ENCODE results near the gene ZSCAN22. TPM values are rescaled to one million over a fixed set of nuclear protein-coding genes. Genes with fewer than 3 reads are reported as not detected.

The ZSCAN22 gene
- total and polyA plus RNA-seq, 2 of the 13 experiments (the other 11 are each of a cell fraction or from before 2014, with no cell fraction given): 2.5 to 3.5 TPM

DNA sequence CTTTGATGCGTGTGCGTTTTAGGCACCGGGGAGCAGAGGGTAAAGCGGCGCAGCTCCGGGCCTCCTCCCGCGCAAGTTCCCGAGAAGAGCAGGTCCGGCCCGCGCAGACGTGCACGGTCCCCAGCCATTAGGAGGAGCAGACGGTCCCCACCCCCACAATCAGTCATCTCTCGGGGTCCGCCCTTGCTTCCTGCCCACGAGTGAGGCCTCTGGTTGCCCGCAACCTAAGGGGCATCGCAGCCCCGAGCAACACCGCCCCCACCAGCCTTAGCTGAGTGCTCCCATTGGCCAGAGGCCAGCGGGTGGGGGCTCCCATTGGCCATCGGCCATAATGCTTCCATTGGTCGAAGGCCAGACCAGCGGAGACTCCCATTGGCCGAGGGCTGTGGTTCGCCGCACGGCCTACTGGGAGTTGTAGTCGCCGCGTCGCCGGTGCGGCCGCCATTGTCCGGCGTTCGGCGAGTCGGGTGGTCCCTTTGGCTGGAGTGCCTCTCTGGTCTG is 48.2 kb upstream of the ZSCAN22 start, which contains the start of gene ZNF8 (continued):
- TF ChIP-seq, protein P1, sequence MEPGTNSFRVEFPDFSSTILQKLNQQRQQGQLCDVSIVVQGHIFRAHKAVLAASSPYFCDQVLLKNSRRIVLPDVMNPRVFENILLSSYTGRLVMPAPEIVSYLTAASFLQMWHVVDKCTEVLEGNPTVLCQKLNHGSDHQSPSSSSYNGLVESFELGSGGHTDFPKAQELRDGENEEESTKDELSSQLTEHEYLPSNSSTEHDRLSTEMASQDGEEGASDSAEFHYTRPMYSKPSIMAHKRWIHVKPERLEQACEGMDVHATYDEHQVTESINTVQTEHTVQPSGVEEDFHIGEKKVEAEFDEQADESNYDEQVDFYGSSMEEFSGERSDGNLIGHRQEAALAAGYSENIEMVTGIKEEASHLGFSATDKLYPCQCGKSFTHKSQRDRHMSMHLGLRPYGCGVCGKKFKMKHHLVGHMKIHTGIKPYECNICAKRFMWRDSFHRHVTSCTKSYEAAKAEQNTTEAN (CRISPR knock-in tag; conservative IDR thresholded peaks at IDR 0.05): no peak
- TF ChIP-seq ZNF570 (CRISPR knock-in tag; IDR thresholded peaks at IDR 0.05; ENCODE audit: borderline replicate concordance) (no peak), ATF3 (CRISPR knock-in tag; IDR thresholded peaks at IDR 0.05) (no peak), TERF1 (CRISPR knock-in tag; IDR thresholded peaks at IDR 0.05) (no peak), KLF11 (CRISPR knock-in tag; IDR thresholded peaks at IDR 0.05) (no peak), MAFG (CRISPR knock-in tag; IDR thresholded peaks at IDR 0.05) (no peak), HIVEP1 (CRISPR knock-in tag; IDR thresholded peaks at IDR 0.05) (no peak), ZSCAN9 (CRISPR knock-in tag; IDR thresholded peaks at IDR 0.05; ENCODE audit: borderline replicate concordance) (no peak), MXD4 (CRISPR knock-in tag; IDR thresholded peaks at IDR 0.05) (no peak; the same call in 1 of the 2 replicates), ZNF17 (CRISPR knock-in tag; IDR thresholded peaks at IDR 0.05) (no peak), HMG20A (CRISPR knock-in tag; IDR thresholded peaks at IDR 0.05; ENCODE audit: borderline replicate concordance) (no peak), ZNF501 (CRISPR knock-in tag; IDR thresholded peaks at IDR 0.05) (peak; percentile 63; the same call in 1 of the 2 replicates), ZBTB21 (CRISPR knock-in tag; IDR thresholded peaks at IDR 0.05) (no peak), POLR2A (IDR thresholded peaks at IDR 0.05; ENCODE audit: insufficient read depth in 1 of 2, low read depth in 2 of 2, low read length in 2 of 2) (peak; percentile 81 to 88), PRMT3 (CRISPR knock-in tag; IDR thresholded peaks at IDR 0.05; ENCODE audit: borderline replicate concordance, low read depth) (no peak), GATA4 (IDR thresholded peaks at IDR 0.05; ENCODE audit: borderline replicate concordance, low read depth) (peak; percentile 40; the same call in 1 of the 2 replicates), STAT5B (CRISPR knock-in tag; IDR thresholded peaks at IDR 0.05) (no peak), REL (CRISPR knock-in tag; conservative IDR thresholded peaks at IDR 0.05) (no peak), ZNF891 (CRISPR knock-in tag; IDR thresholded peaks at IDR 0.05) (no peak; the same call in 1 of the 2 replicates), KLF16 (CRISPR knock-in tag; IDR thresholded peaks at IDR 0.05) (no peak), SSRP1 (CRISPR knock-in tag; IDR thresholded peaks at IDR 0.05) (no peak), ZNF12 (CRISPR knock-in tag; IDR thresholded peaks at IDR 0.05) (peak; percentile 47; the same call in 1 of the 2 replicates), TEAD3 (CRISPR knock-in tag; optimal IDR thresholded peaks at IDR 0.05; ENCODE audit: borderline replicate concordance) (no peak), XBP1 (CRISPR knock-in tag; IDR thresholded peaks at IDR 0.05) (no peak), ZNF740 (CRISPR knock-in tag; IDR thresholded peaks at IDR 0.05) (no peak), RORA (CRISPR knock-in tag; IDR thresholded peaks at IDR 0.05) (no peak), PHB2 (IDR thresholded peaks at IDR 0.05; ENCODE audit: partially characterized antibody) (no peak)
- TF ChIP-seq, protein P2, sequence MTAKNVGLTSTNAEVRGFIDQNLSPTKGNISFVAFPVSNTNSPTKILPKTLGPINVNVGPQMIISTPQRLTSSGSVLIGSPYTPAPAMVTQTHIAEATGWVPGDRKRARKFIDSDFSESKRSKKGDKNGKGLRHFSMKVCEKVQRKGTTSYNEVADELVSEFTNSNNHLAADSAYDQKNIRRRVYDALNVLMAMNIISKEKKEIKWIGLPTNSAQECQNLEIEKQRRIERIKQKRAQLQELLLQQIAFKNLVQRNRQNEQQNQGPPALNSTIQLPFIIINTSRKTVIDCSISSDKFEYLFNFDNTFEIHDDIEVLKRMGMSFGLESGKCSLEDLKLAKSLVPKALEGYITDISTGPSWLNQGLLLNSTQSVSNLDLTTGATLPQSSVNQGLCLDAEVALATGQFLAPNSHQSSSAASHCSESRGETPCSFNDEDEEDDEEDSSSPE (CRISPR knock-in tag; IDR thresholded peaks at IDR 0.05): peak; percentile 42; the same call in 1 of the 2 replicates
